ENCODE data around the gene RUNX3.

Gene RUNX3

DNA sequence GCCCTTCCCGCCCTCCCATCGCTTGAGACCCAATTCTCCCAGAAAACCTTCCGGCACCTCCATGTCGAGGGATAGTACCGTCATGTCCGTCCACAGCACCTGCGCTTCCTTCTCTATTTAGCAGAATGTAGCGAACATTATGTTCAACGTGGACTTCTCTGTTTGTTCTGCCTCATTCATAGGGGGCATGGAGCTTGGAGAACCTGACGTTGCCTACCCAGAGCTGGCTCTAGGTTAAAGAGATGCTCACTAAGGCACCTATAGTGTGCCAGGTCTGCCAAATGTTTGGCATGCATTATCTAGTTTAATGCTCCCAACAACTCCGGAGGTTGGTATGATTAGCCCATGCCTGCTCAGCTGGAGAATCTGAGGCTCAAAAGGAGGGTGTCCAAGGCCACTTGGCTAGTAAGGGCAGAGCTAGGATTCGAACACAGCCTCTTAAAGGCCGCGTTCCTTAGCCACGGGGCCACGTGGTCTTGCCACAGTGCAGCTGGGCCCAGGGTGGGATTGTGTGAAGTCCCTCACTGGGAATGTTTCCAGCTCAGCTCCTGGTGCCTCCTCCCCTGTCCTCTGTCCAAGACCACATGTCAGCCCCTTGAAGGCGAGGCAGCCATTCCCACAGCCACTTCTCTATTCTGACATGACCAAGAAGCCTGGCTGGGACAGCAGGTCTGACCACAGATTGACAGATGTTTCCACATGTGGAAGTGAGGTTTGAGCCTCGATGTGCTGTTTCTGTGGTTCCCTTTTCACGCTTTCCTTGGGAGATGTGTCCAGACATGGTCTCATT lies 57.8 kb downstream of the RUNX3 start:
- H3K4me1 ChIP-seq, result no peaks in the 10 kb centered on the region
- H3K4me3 ChIP-seq, result no peak overlapping the region
- no peaks in the 10 kb centered on the region for H3K9me3 ChIP-seq
- peaks cover 0 to 38% of the 10 kb centered on the region in 2 donors for H3K27me3 ChIP-seq
- no peak overlapping the region for H3K27ac ChIP-seq
- DNase-seq, result peak; percentile 52 to 63
- no peaks in the 10 kb centered on the region for H3K36me3 ChIP-seq
- intact Hi-C loops (cut with DNase I; ENCODE audit: low total_unique reads), result no loop called here
- TF ChIP-seq CTCF (IDR thresholded peaks at IDR 0.05), result no peak

DNA sequence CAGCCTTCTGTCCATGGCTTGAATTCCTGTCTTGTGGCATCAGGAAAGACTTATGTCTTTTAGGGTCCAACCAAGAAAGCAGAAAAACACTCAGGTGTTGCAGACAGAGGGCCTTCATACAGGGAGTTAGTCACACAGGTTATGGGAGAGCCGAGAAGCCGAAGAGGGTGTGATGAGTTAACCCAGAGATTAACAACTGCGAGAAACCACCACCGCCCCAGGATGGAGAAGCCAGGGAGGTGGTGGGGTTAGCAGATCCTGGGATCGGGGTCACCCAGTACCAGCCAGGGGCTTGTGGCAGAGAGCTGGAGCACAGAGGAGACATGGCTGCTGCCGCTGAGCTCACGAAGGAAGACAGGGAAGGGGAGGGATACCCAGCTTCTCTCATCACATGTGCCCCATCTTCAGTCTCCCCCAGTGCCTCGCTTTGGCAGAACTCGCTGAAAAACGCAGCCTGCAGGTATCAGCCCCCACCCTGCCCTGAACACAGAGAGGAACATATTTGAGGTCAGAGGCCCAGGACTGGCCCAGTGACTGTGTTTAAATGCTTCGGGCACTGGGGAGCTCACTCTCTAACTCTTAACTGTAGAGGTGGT lies 58.7 kb downstream of the RUNX3 start:
- Histone ChIP-seq H3K9me3 (no peaks in the 10 kb centered on the region), H3K4me1 (no peaks in the 10 kb centered on the region), H3K4me3 (no peak overlapping the region), H3K27me3 (peaks cover 0 to 45% of the 10 kb centered on the region in 2 donors), H3K27ac (no peak overlapping the region), H3K36me3 (no peaks in the 10 kb centered on the region)
- peak in 1 of 2 donors; percentile 40 for DNase-seq
- no peak for TF ChIP-seq CTCF (IDR thresholded peaks at IDR 0.05)
- intact Hi-C loops (cut with DNase I; ENCODE audit: low total_unique reads), result no loop called here

DNA sequence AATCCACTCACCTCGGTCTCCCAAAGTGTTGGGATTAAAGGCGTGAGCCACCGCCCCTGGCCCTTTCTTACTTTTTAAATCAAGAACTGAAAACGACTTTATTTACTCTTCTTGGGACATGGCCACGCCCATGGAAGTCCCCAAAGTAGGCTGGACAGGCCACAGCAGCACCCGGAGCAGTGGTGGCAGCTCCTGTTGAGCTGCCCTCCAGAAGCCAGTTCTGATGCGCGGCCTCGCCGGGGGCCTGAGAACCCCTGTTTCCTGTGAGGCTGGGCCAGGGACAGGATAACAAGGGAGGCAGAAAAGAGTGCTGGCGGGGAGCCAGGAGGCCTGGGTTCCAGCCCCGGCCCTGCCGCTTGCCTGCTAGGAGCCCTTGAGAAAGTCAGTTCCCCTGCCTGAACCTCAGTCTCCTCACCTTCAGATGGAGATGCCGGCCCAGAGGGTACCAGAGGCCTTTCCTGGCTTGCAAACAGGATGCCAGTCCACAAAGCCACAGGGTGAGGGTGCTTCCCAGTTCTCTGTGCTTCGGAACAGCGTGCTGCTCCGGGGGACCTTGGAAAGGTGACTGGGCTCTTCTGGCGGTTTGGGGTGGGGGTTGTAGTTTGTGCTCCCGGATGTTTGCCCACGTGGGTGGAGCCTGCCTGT lies 59.4 kb downstream of the RUNX3 start:
- H3K36me3 ChIP-seq, result no peaks in the 10 kb centered on the region
- no peak for TF ChIP-seq CTCF (IDR thresholded peaks at IDR 0.05)
- H3K4me1 ChIP-seq, result no peaks in the 10 kb centered on the region
- H3K4me3 ChIP-seq, result no peak overlapping the region
- no peak overlapping the region for H3K27ac ChIP-seq
- peaks cover 0 to 50% of the 10 kb centered on the region in 2 donors for H3K27me3 ChIP-seq
- no peaks in the 10 kb centered on the region for H3K9me3 ChIP-seq
- DNase-seq, result peak in 1 of 2 donors; percentile 53
- intact Hi-C loops (cut with DNase I; ENCODE audit: low total_unique reads), result no loop called here

DNA sequence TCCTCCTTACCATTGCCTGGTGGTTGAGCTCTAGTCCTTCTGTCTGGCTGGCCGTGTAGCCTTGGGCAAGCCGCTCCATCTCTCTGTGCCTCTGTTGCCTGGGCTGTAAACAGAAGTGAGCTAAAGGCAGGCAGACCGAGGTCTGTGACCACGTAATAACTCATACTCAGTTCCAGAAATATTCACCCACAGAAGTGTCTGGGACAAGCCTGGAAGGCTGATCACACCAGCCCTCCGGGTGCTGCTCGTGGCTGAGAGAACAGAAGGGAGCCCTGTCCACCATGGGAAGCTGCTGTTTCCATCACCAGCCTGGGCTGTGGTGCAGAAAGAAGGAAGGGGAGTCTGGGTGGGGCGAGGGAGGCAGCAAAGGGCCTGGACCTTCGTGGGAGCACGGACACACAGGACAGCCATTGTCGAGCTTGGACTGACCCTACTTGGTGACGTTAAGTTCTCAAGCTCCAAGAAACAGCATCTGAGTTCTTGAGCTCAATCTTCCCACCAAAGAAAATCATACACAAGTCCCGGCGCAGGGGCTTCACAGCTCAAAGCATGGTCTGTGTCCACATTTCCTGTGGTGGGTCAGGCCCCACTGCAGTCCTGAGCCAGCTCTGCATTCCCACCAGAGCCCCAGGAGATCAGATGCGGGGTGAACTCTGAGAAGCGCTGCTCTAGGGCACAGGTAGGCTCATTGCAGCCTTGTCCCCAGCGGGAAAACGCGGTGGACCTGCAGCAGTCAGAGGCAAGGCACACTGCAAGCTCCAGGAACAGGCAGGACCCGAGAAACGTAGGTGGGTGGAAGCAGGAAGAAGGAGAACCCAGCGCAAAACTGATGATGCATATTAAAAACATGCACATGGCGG lies 61.8 kb downstream of the RUNX3 start:
- Histone ChIP-seq H3K4me3 (no peak overlapping the region), H3K9me3 (no peaks in the 10 kb centered on the region), H3K4me1 (no peaks in the 10 kb centered on the region), H3K27me3 (peaks cover 0 to 67% of the 10 kb centered on the region in 2 donors), H3K27ac (no peak overlapping the region), H3K36me3 (no peaks in the 10 kb centered on the region)
- peak in 1 of 2 donors; percentile 55 for DNase-seq
- intact Hi-C loops (cut with DNase I; ENCODE audit: low total_unique reads), result loop anchor here (10.0 kb wide), 1 partner anchor 237 kb away; no protein-coding TSS in a partner anchor
- no peak for TF ChIP-seq CTCF (IDR thresholded peaks at IDR 0.05)

Data from tibial artery (tissue), 4 donors.